Tibial nerve (tissue), 4 donors: Measurements from ENCODE around the gene GPX6.

Source experiments
- CTCF ChIP-seq, 5 experiments: fragments of 200-600 bp in 3 of 5; fragments of 450-650 bp in 2 of 5; sonication (generic) in 3 of 5; IDR thresholded peaks; one replicate each; pipeline ENCODE4 v1.5.1; 2016 to 2019; ENCODE audit warnings: antibody characterized with exemption in 5 of 5, mild to moderate bottlenecking in 3 of 5, moderate library complexity in 2 of 5
- EP300 ChIP-seq, 2 donors: sonication (generic); formaldehyde crosslinking; IDR thresholded peaks; one replicate each; pipeline ENCODE4 v1.6.1; 2017; ENCODE audit warnings: antibody characterized with exemption in 2 of 2, mild to moderate bottlenecking in 1 of 2

- TF ChIP-seq CTCF (IDR thresholded peaks at IDR 0.05) = no peak
- TF ChIP-seq EP300 (IDR thresholded peaks at IDR 0.05) = no peak
Observed at GRCh38 chr6:28537509-28538140, 22.0 kb upstream of the GPX6 start.
